K562 (cell line): ENCODE measurements around the gene NUDT15. TPM values are rescaled to one million over a fixed set of nuclear protein-coding genes. Genes with fewer than 3 reads are reported as not detected.

Source experiments
- ETS2 ChIP-seq: IDR thresholded peaks from 2 replicates; pipeline ENCODE4 v1.6.1; 2016; ENCODE audit warnings: borderline replicate concordance, missing genetic modification characterization, mild to moderate bottlenecking, moderate library complexity, missing compliant biosample characterization; ENCODE audit not compliant: poor library complexity, severe bottlenecking
- FOXO4 ChIP-seq: fragments of 450-650 bp; formaldehyde crosslinking; IDR thresholded peaks from 2 replicates; pipeline ENCODE4 v1.4.0; 2020; ENCODE audit warnings: mild to moderate bottlenecking, moderate library complexity
- HDGF ChIP-seq: fragments of 450-650 bp; IDR thresholded peaks from 2 replicates; pipeline ENCODE4 v1.6.1; 2016
- HES1 ChIP-seq: fragments of 450-650 bp; IDR thresholded peaks from 2 replicates; pipeline ENCODE4 v1.6.1; 2016; ENCODE audit warnings: low read depth, mild to moderate bottlenecking, moderate library complexity
- KDM4B ChIP-seq, 2 experiments: fragments of 450-650 bp in 1 of 2; sonication (generic) in 1 of 2; IDR thresholded peaks; 2 replicates each; pipeline ENCODE4 v1.6.1; 2016 to 2017; ENCODE audit warnings: borderline replicate concordance in 2 of 2, antibody characterized with exemption in 1 of 2, low read depth in 1 of 2, mild to moderate bottlenecking in 1 of 2
- MEF2D ChIP-seq: conservative IDR thresholded peaks from 2 replicates; pipeline ENCODE4 v1.6.1; 2016; ENCODE audit warnings: low read depth, missing genetic modification characterization, missing compliant biosample characterization
- MXI1 ChIP-seq: IDR thresholded peaks from 2 replicates; pipeline ENCODE4 v1.6.1; 2011; ENCODE audit warnings: low read depth, mild to moderate bottlenecking, improper control_type of control experiment, low read length
- NFE2L1 ChIP-seq: fragments of 450-650 bp; IDR thresholded peaks from 2 replicates; pipeline ENCODE4 v1.6.1; 2016; ENCODE audit warnings: missing genetic modification characterization, low read depth, mild to moderate bottlenecking, missing compliant biosample characterization, moderate library complexity, borderline replicate concordance
- NR2F6 ChIP-seq: fragments of 450-650 bp; formaldehyde crosslinking; IDR thresholded peaks from 2 replicates; pipeline ENCODE4 v1.4.0; 2020; ENCODE audit warnings: mild to moderate bottlenecking
- POLR2G ChIP-seq: fragments of 200-400 bp; formaldehyde crosslinking; IDR thresholded peaks from 2 replicates; pipeline ENCODE4 v1.6.1; 2017; ENCODE audit warnings: low read depth, mild to moderate bottlenecking, antibody characterized with exemption, low read length, moderate library complexity
- PREB ChIP-seq: sonication (generic); formaldehyde crosslinking; IDR thresholded peaks from 2 replicates; pipeline ENCODE4 v1.8.1; 2023; ENCODE audit warnings: mild to moderate bottlenecking, missing genetic modification reagents
- STAG1 ChIP-seq: sonication (generic); formaldehyde crosslinking; IDR thresholded peaks from 2 replicates; pipeline ENCODE4 v1.5.0; 2020; ENCODE audit warnings: missing genetic modification reagents, borderline replicate concordance
- TCF15 ChIP-seq: fragments of 250-450 bp; sonication (Bioruptor Pico); IDR thresholded peaks from 2 replicates; pipeline ENCODE4 v1.8.0; 2022; ENCODE audit warnings: moderate library complexity, mild to moderate bottlenecking, inconsistent platforms
- ZBTB34 ChIP-seq: fragments of 250-450 bp; sonication (Bioruptor Pico); IDR thresholded peaks from 2 replicates; pipeline ENCODE4 v1.8.0; 2021; ENCODE audit warnings: mild to moderate bottlenecking, moderate library complexity
- ZHX1 ChIP-seq: fragments of 150-350 bp; conservative IDR thresholded peaks from 2 replicates; pipeline ENCODE4 v1.6.1; 2014; ENCODE audit warnings: low read length
- ZNF140 ChIP-seq: fragments of 250-450 bp; sonication (Bioruptor Pico); IDR thresholded peaks from 2 replicates; pipeline ENCODE4 v1.8.0; 2021; ENCODE audit warnings: moderate library complexity, mild to moderate bottlenecking, inconsistent platforms
- ZNF175 ChIP-seq: fragments of 200-800 bp; sonication (Bioruptor generic); IDR thresholded peaks from 2 replicates; pipeline ENCODE4 v1.6.1; 2016; ENCODE audit warnings: low read depth, mild to moderate bottlenecking, missing genetic modification characterization, missing compliant biosample characterization
- ZNF584 ChIP-seq: fragments of 200-800 bp; sonication (Bioruptor generic); IDR thresholded peaks from 2 replicates; pipeline ENCODE4 v1.6.1; 2016; ENCODE audit warnings: low read depth, mild to moderate bottlenecking, missing genetic modification characterization, missing compliant biosample characterization
- ZNF717 ChIP-seq: fragments of 250-450 bp; sonication (Bioruptor Pico); IDR thresholded peaks from 2 replicates; pipeline ENCODE4 v1.5.0; 2021
- polyA plus RNA-seq, 8 experiments: library from polyadenylated mRNA; depleted of rRNA in 4 of 8; stranded (reverse) in 5 of 8; unstranded in 3 of 8; fragments of >200 nt; fragmentation: Nextera tagmentation in 2 of 8; fragmentation: Illumina TruSeq in 1 of 8; extraction: Ambion mirVana in 2 of 8; extraction: Trizol in 1 of 8; gene quantifications; 2 replicates each; pipeline versions ENCODE4 v1.2.1 to v1.2.3, GENCODE V29; 2011 to 2014; ENCODE audit warnings: inconsistent platforms in 1 of 8, missing spikeins in 1 of 8
- total RNA-seq, 7 experiments: library from RNA; depleted of rRNA in 6 of 7; stranded (reverse); fragments of >200 nt in 6 of 7; fragmentation: Illumina TruSeq in 2 of 7; extraction: Trizol in 2 of 7; gene quantifications; 2 replicates each; pipeline versions ENCODE4 v1.2.1 to v1.2.3, GENCODE V29; 2011 to 2021; ENCODE audit warnings: low replicate concordance in 1 of 7

The NUDT15 gene
- total and polyA plus RNA-seq, 9 of the 15 experiments (the other 6 are each of a cell fraction or from before 2014, with no cell fraction given): 14.2 to 26.9 (median 21.6) TPM

GRCh38 chr13:48037346-48038173, at the start of gene NUDT15 (continued):
- TF ChIP-seq NR2F6 (no peak), HDGF (no peak), MEF2D (no peak), ZNF717 (CRISPR knock-in tag) (no peak), ETS2 (tag) (no peak), TCF15 (CRISPR knock-in tag) (no peak), ZNF584 (CRISPR knock-in tag) (no peak), HES1 (no peak), NFE2L1 (tag) (no peak), ZBTB34 (no peak), ZNF140 (CRISPR knock-in tag) (no peak), ZHX1 (no peak), STAG1 (CRISPR knock-in tag) (no peak), ZNF175 (CRISPR knock-in tag) (no peak), PREB (CRISPR knock-in tag) (no peak), POLR2G (peak; percentile 98), KDM4B (IDR thresholded peaks at IDR 0.05; ENCODE audit: borderline replicate concordance in 2 of 2, low read depth in 1 of 2) (no peak), MXI1 (no peak), FOXO4 (CRISPR knock-in tag) (no peak)
